Naive thymus-derived CD4-positive, alpha-beta T cell (primary cell): ENCODE results near the gene C17orf75. TPM values are rescaled to one million over a fixed set of nuclear protein-coding genes. Genes with fewer than 3 reads are reported as not detected.
A peak's percentile ranks its signal among the peaks of the same experiment; 100 is the strongest.

Experiments
- ATAC-seq: fragments of 150-1000 bp; cut with Tn5 transposase; 2 replicates; pipeline ENCODE4 v1.10.0; 2021; ENCODE audit warnings: mild to moderate bottlenecking, moderate library complexity
- CTCF ChIA-PET: fragments of 350-600 bp; sonication (Branson Sonifier 250); formaldehyde crosslinking; loops from one replicate; lab custom pipeline; 2021; ENCODE audit warnings: antibody characterized with exemption; lab: Charles Lee
- POLR2A ChIA-PET: fragments of 350-600 bp; sonication (Branson Sonifier 250); formaldehyde crosslinking; loops from one replicate; lab custom pipeline; 2021; ENCODE audit warnings: antibody characterized with exemption, inconsistent platforms; lab: Charles Lee
- DNase-seq, 9 donors: peaks; one replicate each; pipeline versions ENCODE4 v3.0.0 to v3.0.0-alpha.2; 2020 to 2022; ENCODE audit warnings: mixed read lengths in 1 of 9
- H3K27ac ChIP-seq: one replicate; pipeline ENCODE4 v1.7.0; 2013; ENCODE audit warnings: mild to moderate bottlenecking, low read depth, low read length, moderate library complexity
- H3K27me3 ChIP-seq, 2 donors: one replicate each; pipeline ENCODE4 v1.7.0; 2013; ENCODE audit warnings: low read length in 2 of 2, mild to moderate bottlenecking in 2 of 2, moderate library complexity in 2 of 2; ENCODE audit not compliant: control insufficient read depth in 2 of 2, insufficient read depth in 2 of 2
- H3K36me3 ChIP-seq, 3 experiments: 1 replicate in 2 of 3; 2 replicates in 1 of 3; pipeline ENCODE4 v1.7.0; 2013; ENCODE audit warnings: low read length in 3 of 3, mild to moderate bottlenecking in 3 of 3, moderate library complexity in 1 of 3; ENCODE audit not compliant: insufficient read depth in 3 of 3, control insufficient read depth in 2 of 3
- H3K4me1 ChIP-seq, 2 donors: one replicate each; pipeline ENCODE4 v1.7.0; 2013; ENCODE audit warnings: low read length in 2 of 2, mild to moderate bottlenecking in 2 of 2, moderate library complexity in 1 of 2; ENCODE audit not compliant: control insufficient read depth in 2 of 2, insufficient read depth in 2 of 2
- H3K4me3 ChIP-seq: 2 replicates; pipeline ENCODE4 v1.7.0; 2013; ENCODE audit warnings: mild to moderate bottlenecking, low read length
- H3K9me3 ChIP-seq, 3 experiments: 1 replicate in 2 of 3; 2 replicates in 1 of 3; pipeline ENCODE4 v1.7.0; 2013; ENCODE audit warnings: low read length in 3 of 3; ENCODE audit not compliant: control insufficient read depth in 2 of 3
- H3K27ac Mint-ChIP-seq, 9 donors: one replicate each; pipeline ENCODE4 v1.8.0; 2020 to 2022; ENCODE audit warnings: mixed read lengths in 9 of 9, mild to moderate bottlenecking in 8 of 9, moderate library complexity in 5 of 9, inconsistent platforms in 2 of 9
- H3K27me3 Mint-ChIP-seq, 5 donors: one replicate each; pipeline ENCODE4 v1.8.0; 2021 to 2022; ENCODE audit warnings: mixed read lengths in 5 of 5, mild to moderate bottlenecking in 1 of 5
- H3K36me3 Mint-ChIP-seq, 5 donors: one replicate each; pipeline ENCODE4 v1.8.0; 2020 to 2022; ENCODE audit warnings: mixed read lengths in 5 of 5, mild to moderate bottlenecking in 3 of 5, inconsistent platforms in 1 of 5
- H3K4me1 Mint-ChIP-seq, 7 donors: one replicate each; pipeline ENCODE4 v1.8.0; 2020 to 2022; ENCODE audit warnings: mixed read lengths in 7 of 7, mild to moderate bottlenecking in 3 of 7, inconsistent platforms in 1 of 7
- H3K4me3 Mint-ChIP-seq, 10 donors: one replicate each; pipeline ENCODE4 v1.8.0; 2020 to 2022; ENCODE audit warnings: mild to moderate bottlenecking in 10 of 10, mixed read lengths in 10 of 10, moderate library complexity in 6 of 10, inconsistent platforms in 2 of 10
- H3K9me3 Mint-ChIP-seq, 11 donors: one replicate each; pipeline ENCODE4 v1.8.0; 2020 to 2022; ENCODE audit warnings: mixed read lengths in 11 of 11, mild to moderate bottlenecking in 4 of 11, inconsistent platforms in 1 of 11, moderate library complexity in 1 of 11
- intact Hi-C, 2 donors: fragments of 100-400 bp; cut with micrococcal nuclease; formaldehyde crosslinking; loops; one replicate each; pipeline ENCODE4 v1.15.1; 2023
- polyA plus RNA-seq, 2 donors: library from polyadenylated mRNA; unstranded; fragments of 300-500 nt; fragmentation: Illumina TruSeq; gene quantifications; one replicate each; pipeline ENCODE4 v1.2.3, GENCODE V29; 2021
- total RNA-seq, 6 experiments: library from RNA in 5 of 6; stranded (reverse) in 5 of 6; gene quantifications; 1 replicate in 5 of 6; 2 replicates in 1 of 6; pipeline ENCODE4 v1.2.3 and lab custom pipeline; 2021 to 2026

The C17orf75 gene
- total and polyA plus RNA-seq, 7 experiments from 2014 or later: 9.6 to 22.0 (median 14.5) TPM

DNA sequence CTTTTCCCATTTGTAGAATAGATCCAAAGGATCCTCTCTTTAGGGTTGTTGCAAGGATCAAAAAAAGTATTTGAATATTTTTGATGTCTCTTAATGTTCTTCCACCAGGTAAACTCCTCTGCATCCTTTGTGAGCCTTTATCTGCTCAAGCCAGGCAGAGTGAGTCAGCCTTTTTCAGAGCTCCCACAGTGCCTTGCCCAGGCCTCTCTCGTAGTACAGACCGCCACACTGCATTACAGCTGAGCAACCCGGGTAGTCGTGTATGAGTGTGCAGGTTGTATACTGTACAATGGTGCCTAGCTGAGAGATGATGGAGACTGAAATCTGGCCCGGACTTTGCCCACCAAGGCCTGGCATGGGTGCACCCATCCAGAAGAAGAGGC is 55.5 kb downstream of the C17orf75 start:
- Mint-ChIP-seq H3K9me3 (no peaks in the 10 kb centered on the region), H3K4me3 (no peak overlapping the region), H3K4me1 (peaks cover 0 to 2% (median 0%) of the 10 kb centered on the region in 7 donors), H3K27me3 (peaks cover 5 to 24% (median 11%) of the 10 kb centered on the region in 5 donors), H3K27ac (no peak overlapping the region), H3K36me3 (peaks cover 0 to 3% (median 0%) of the 10 kb centered on the region in 5 donors)
- ChIA-PET CTCF (interaction anchor here (0.6 kb wide), 1 partner anchor 36 kb away, joined by 3 read pairs; no protein-coding TSS in a partner anchor), POLR2A (no interaction called here)
- Histone ChIP-seq H3K27me3 (no peaks in the 10 kb centered on the region), H3K27ac (no peak overlapping the region), H3K4me1 (no peaks in the 10 kb centered on the region), H3K36me3 (no peaks in the 10 kb centered on the region), H3K4me3 (no peak overlapping the region), H3K9me3 (no peaks in the 10 kb centered on the region)
- no peak for DNase-seq
- intact Hi-C loops: no loop called here
- no peak for ATAC-seq

DNA sequence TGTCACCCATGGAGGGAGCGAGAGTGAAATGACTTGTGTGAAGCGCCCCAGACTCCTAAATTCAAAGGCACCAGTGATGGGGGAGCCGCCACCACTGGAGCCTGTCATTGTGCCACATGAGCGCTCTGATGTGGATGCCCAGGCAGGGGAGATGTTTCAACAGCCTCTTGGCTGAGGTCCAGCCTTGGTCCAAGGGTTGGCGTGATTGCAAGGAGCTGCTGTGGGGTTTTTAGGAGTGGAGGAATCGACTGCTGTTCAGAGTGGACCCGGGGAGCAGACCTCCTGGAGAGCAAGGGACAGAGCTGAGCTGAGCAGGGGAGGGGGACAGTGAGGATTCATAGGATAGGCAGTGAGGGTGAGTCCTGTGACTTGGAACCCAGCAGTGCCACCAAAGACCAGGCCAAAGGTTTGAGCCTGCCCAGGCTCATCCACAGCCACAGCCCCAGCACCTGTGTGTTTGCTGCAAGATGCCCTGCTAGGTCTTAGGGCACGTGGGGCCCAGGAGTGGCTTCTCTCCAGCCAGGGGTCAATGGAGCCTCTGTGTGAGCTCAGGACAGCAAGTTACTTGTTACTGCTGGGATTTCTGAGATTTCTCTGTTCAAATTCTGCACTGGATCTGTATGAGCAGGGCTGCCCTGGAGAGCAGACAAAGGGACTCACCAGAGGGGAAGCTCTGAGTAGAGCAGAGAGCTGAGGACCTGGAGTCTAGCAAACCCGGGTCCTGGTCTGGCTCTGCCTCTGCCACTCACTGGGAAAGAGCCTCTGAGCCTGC is 56.0 kb downstream of the C17orf75 start:
- Histone ChIP-seq H3K4me1 (no peaks in the 10 kb centered on the region), H3K27me3 (no peaks in the 10 kb centered on the region), H3K36me3 (no peaks in the 10 kb centered on the region), H3K9me3 (no peaks in the 10 kb centered on the region), H3K4me3 (no peak overlapping the region), H3K27ac (no peak overlapping the region)
- Mint-ChIP-seq H3K27ac (no peak overlapping the region), H3K4me1 (peaks cover 0 to 2% (median 0%) of the 10 kb centered on the region in 7 donors), H3K36me3 (peaks cover 0 to 3% (median 0%) of the 10 kb centered on the region in 5 donors), H3K27me3 (peaks cover 5 to 24% (median 11%) of the 10 kb centered on the region in 5 donors), H3K4me3 (no peak overlapping the region), H3K9me3 (no peaks in the 10 kb centered on the region)
- ATAC-seq: no peak
- CTCF ChIA-PET: no interaction called here
- POLR2A ChIA-PET: no interaction called here
- no peak for DNase-seq
- intact Hi-C loops: no loop called here

DNA sequence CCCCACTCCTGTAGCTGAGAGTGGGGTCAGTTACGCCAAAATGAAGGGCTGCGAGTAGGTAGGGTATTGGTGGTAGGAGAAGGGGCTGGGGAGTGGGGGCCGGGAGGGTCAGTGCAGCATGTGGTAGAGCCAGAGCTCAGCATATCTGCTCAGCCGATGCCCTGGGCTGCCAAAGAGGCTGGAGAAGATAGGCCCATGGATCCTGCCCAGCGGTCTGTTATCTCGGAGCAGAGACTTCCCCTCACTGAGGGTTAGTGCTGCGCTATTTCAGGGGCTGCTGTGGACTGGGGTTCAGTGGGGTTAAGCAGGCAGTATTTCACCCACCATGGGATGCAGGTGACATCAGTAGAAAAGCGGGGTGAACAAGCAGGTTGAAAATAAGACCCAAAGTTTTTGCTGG is 56.7 kb downstream of the C17orf75 start:
- Histone ChIP-seq H3K9me3 (no peaks in the 10 kb centered on the region), H3K27me3 (no peaks in the 10 kb centered on the region), H3K4me3 (no peak overlapping the region), H3K27ac (no peak overlapping the region), H3K4me1 (no peaks in the 10 kb centered on the region), H3K36me3 (no peaks in the 10 kb centered on the region)
- Mint-ChIP-seq H3K4me3 (no peak overlapping the region), H3K36me3 (peaks cover 0 to 3% (median 0%) of the 10 kb centered on the region in 5 donors), H3K27ac (no peak overlapping the region), H3K27me3 (peaks cover 5 to 24% (median 11%) of the 10 kb centered on the region in 5 donors), H3K4me1 (peaks cover 0 to 2% (median 0%) of the 10 kb centered on the region in 7 donors), H3K9me3 (no peaks in the 10 kb centered on the region)
- POLR2A ChIA-PET: no interaction called here
- CTCF ChIA-PET: no interaction called here
- ATAC-seq: no peak
- no peak for DNase-seq
- intact Hi-C loops: no loop called here

DNA sequence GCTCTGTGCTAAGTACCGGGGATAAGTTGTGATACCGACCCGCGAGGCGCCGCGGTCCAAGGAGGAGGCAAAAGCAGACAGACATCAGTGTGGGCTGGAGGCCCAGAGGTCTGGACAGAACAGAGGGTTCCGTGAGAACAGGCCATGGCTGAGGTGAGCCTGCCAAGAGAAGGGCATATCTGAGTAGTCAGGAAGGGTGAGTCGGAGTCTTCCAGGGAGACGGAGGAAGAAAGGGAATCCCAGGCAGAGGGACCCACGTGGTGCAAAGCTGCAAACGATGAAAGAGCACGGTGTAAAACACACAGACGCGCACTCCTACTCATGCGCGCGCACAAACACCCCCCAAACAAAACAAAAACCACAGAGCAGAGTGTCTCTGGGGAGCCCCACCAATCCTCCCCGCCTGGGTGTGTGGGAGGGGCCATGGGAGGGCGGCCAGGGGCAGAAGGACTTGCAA is 58.2 kb downstream of the C17orf75 start:
- Mint-ChIP-seq H3K4me1 (peaks cover 0 to 2% (median 0%) of the 10 kb centered on the region in 7 donors), H3K9me3 (no peaks in the 10 kb centered on the region), H3K4me3 (no peak overlapping the region), H3K36me3 (peaks cover 0 to 3% (median 0%) of the 10 kb centered on the region in 5 donors), H3K27me3 (peaks cover 5 to 24% (median 10%) of the 10 kb centered on the region in 5 donors), H3K27ac (peak overlapping the region in 1 of 9 donors; percentile 70)
- no peak overlapping the region for H3K27ac ChIP-seq
- intact Hi-C loops: no loop called here
- no peaks in the 10 kb centered on the region for H3K36me3 ChIP-seq
- DNase-seq (no peak), ATAC-seq (no peak)
- no peaks in the 10 kb centered on the region for H3K27me3 ChIP-seq
- no peak overlapping the region for H3K4me3 ChIP-seq
- ChIA-PET CTCF (no interaction called here), POLR2A (no interaction called here)
- no peaks in the 10 kb centered on the region for H3K9me3 ChIP-seq
- H3K4me1 ChIP-seq: no peaks in the 10 kb centered on the region

DNA sequence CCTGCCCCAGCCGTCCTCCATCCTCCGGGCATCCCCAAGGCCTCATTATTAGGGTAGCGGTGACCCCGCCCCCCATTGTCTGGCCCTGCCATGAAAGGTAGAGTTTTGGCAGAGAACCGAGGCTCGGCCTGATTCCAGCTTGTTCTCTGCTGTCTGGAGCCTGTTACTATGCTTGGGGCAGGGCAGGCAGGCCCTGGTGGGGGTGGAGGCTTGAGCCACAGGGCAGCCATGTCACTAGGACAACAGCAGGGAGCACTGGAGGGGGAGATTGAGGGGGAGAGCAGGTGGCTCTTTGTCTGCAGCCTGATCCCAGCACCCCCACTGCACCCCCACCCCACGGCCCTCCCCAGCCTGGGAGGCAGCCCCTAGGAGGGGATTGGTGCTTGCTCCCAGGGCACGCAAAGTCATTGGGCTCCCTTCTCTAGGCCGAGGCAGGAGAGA is 60.9 kb downstream of the C17orf75 start:
- Mint-ChIP-seq H3K36me3 (peaks cover 0 to 3% (median 0%) of the 10 kb centered on the region in 5 donors), H3K9me3 (no peaks in the 10 kb centered on the region), H3K4me3 (no peak overlapping the region), H3K27me3 (peaks cover 4 to 20% (median 10%) of the 10 kb centered on the region in 5 donors), H3K4me1 (peaks cover 0 to 2% (median 0%) of the 10 kb centered on the region in 7 donors), H3K27ac (no peak overlapping the region)
- ChIA-PET POLR2A (no interaction called here), CTCF (no interaction called here)
- Histone ChIP-seq H3K27ac (no peak overlapping the region), H3K4me1 (no peaks in the 10 kb centered on the region), H3K4me3 (no peak overlapping the region), H3K9me3 (no peaks in the 10 kb centered on the region), H3K27me3 (no peaks in the 10 kb centered on the region), H3K36me3 (no peaks in the 10 kb centered on the region)
- ATAC-seq (no peak), DNase-seq (no peak)
- intact Hi-C loops: no loop called here

DNA sequence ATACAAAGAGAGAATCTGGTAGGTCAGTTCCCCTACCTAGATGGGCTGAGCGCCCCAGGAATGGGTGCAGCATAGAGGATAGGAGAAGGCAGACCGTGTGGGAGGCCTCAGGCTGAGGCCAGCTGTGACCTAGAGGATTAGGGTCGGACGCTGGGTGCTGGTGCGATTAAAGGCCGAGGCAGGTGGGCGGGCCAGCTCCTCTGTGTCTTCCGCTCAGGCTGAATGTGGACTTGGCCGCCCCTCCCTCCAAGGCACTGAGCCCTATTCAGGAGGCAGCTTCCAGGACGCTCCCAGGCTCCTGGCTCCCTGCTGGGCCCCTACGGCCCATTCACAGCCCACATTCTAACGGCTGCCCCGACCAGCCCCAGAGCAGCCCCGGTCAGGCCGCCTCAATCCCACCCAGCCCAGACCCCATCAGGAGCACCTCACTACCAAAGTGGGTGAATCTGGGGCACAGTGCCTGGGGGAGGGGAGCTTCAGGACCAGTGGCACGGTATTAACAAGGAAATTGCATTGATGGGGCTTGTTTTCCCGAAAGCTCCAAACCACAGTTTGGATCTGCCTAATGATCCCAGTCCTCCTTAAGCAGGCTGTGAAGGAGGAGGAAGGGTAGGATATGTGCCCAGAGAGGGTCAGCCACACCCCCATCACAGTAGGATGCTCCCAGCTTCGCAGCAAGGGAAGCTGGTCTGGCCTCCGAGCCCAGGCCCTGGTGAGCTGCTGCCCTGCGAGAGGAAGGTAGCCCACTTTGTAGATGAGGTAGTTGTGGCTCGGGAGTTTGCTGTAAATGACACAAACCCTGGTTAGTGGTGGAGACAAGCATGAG is 61.9 kb downstream of the C17orf75 start:
- Histone ChIP-seq H3K4me1 (no peaks in the 10 kb centered on the region), H3K4me3 (no peak overlapping the region), H3K9me3 (no peaks in the 10 kb centered on the region), H3K27me3 (no peaks in the 10 kb centered on the region), H3K27ac (no peak overlapping the region), H3K36me3 (no peaks in the 10 kb centered on the region)
- ChIA-PET POLR2A (no interaction called here), CTCF (no interaction called here)
- intact Hi-C loops: no loop called here
- H3K27me3 Mint-ChIP-seq: peaks cover 4 to 12% (median 10%) of the 10 kb centered on the region in 5 donors
- H3K9me3 Mint-ChIP-seq: no peaks in the 10 kb centered on the region
- DNase-seq: no peak
- no peak overlapping the region for H3K4me3 Mint-ChIP-seq
- peaks cover 0 to 3% (median 0%) of the 10 kb centered on the region in 5 donors for H3K36me3 Mint-ChIP-seq
- ATAC-seq: no peak
- peak overlapping the region in 1 of 9 donors; percentile 65 for H3K27ac Mint-ChIP-seq
- H3K4me1 Mint-ChIP-seq: peaks cover 0 to 4% (median 0%) of the 10 kb centered on the region in 7 donors
